Fibroblast of mammary gland (primary cell): Measurements from ENCODE around the gene EPHB2.

Experiments used
- DNase-seq: peaks from one replicate; pipeline ENCODE4 v3.0.0-alpha.2; 2010; ENCODE audit warnings: low read depth
- H3K4me3 ChIP-seq: 2 replicates; pipeline ENCODE4 v1.5.1; 2011; ENCODE audit warnings: low read depth, mild to moderate bottlenecking, low read length, moderate library complexity; ENCODE audit not compliant: control insufficient read depth
- CTCF ChIP-seq: conservative IDR thresholded peaks from 2 replicates; pipeline ENCODE4 v1.5.1; 2011; ENCODE audit warnings: low read depth, low read length, inconsistent platforms; ENCODE audit not compliant: control insufficient read depth, insufficient read depth

EPHB2 gene

GRCh38 chr1:22855668-22856606, 145.3 kb downstream of the EPHB2 start:
- no peak for TF ChIP-seq CTCF
- no peak overlapping the region for H3K4me3 ChIP-seq
- no peak for DNase-seq

GRCh38 chr1:22857661-22858060, 147.0 kb downstream of the EPHB2 start:
- no peak overlapping the region for H3K4me3 ChIP-seq
- no peak for DNase-seq
- no peak for TF ChIP-seq CTCF

DNA sequence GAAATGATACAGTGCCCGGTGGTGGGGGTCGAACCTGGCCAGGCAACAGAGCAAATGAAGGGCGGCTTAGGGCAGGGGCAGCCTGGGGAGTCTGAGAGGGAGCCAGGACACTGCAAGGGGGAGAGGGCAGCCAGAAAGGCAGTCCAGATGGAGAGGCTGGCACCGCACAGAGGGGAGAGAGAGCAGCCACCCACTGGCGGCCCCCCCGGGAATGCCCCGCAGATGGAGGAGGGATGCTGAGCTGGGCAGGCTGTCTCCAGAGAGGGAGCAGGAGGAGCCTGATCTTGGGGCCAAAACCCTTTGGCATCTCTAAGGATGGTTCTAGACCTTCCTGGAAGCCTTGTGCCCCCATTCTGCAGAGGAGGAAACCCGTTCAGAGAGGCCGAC, 149.8 kb downstream of the EPHB2 start:
- no peak for DNase-seq
- no peak for TF ChIP-seq CTCF
- no peak overlapping the region for H3K4me3 ChIP-seq

- no peak for DNase-seq
- H3K4me3 ChIP-seq, result no peak overlapping the region
- TF ChIP-seq CTCF, result no peak
Observed at GRCh38 chr1:22860883-22861385, 150.3 kb downstream of the EPHB2 start.

DNA sequence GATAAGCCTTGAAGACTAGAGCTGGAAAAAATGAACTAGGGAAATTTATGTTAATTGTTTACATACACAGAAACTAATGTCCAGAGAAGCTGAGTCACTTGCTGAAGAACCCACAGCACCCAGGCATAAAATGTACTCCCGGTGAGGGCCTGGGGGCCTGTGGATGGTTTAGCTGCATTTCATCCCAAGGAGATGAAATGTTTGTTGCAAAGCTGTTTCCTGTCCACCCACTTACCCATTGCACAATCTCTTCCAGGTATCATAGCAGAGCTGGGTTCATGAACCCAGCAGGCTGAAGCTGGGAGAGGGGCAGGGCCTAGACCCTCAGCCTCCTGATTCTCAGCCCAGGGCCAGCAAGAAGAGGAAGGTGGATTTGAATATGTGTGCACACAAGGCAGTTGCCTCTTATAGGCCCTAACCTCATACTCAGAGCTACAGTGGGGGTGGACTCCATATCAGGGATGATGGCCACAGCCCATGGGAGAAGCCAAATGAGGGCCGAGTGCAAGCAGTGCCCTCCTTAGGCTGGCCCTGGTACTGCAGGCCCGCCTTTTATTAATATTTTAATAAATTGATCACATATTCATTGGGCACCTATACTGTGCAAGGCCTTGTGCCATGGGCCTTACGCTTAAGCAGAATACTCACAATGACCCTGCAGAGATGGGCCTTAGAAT, 151.3 kb downstream of the EPHB2 start:
- DNase-seq, result peak; percentile 75
- H3K4me3 ChIP-seq, result no peak overlapping the region
- peak; percentile 94 for TF ChIP-seq CTCF

DNA sequence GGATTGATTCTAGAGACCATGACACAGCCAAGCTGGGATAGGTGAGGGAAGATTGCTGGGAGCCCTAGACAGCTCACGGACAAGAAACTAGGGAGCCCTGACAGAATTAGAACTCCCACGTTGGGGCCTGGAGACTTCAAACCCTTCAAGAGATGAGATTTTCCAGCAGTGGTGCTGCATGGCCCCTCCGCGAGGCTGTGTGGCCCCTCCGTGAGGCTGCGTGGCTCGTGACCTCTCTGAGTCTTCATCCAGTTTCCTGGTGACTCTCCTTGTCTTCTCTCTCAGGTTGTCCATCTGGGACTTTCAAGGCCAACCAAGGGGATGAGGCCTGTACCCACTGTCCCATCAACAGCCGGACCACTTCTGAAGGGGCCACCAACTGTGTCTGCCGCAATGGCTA, 152.1 kb downstream of the EPHB2 start:
- no peak for DNase-seq
- no peak overlapping the region for H3K4me3 ChIP-seq
- no peak for TF ChIP-seq CTCF
